A673 (cell line): Measurements from ENCODE around the gene HEXIM1. TPM values are rescaled to one million over a fixed set of nuclear protein-coding genes. Genes with fewer than 3 reads are reported as not detected.

Experiments used
- BruUV-seq: library from RNA; stranded (reverse); fragments of 400-500 nt; replicated peaks from 2 replicates; lab custom pipeline; 2021; lab: Mats Ljungman, UMichigan
- CTCF ChIA-PET: fragments of 300-600 bp; sonication (Branson Sonifier 250); formaldehyde crosslinking; loops from one replicate; lab custom pipeline; 2022; ENCODE audit warnings: antibody characterized with exemption; lab: Charles Lee
- POLR2A ChIA-PET: fragments of 300-600 bp; sonication (Branson Sonifier 250); formaldehyde crosslinking; loops from one replicate; lab custom pipeline; 2022; ENCODE audit warnings: antibody characterized with exemption; ENCODE audit not compliant: low non-redundant PET; lab: Charles Lee
- DNase-seq: peaks from one replicate; pipeline ENCODE4 v3.0.0-alpha.2; 2015; ENCODE audit warnings: low spot score
- H3K27ac ChIP-seq: fragments of 200-600 bp; sonication (generic); 2 replicates; pipeline ENCODE4 v1.5.1; 2016; ENCODE audit warnings: mixed run types, low read depth, mild to moderate bottlenecking, mixed read lengths, antibody characterized with exemption, low read length; ENCODE audit not compliant: poor library complexity, severe bottlenecking
- H3K27me3 ChIP-seq: fragments of 200-600 bp; sonication (generic); replicated peaks from 2 replicates; pipeline ENCODE4 v1.6.1; 2017; ENCODE audit warnings: mixed run types, low read depth, mild to moderate bottlenecking, mixed read lengths, antibody characterized with exemption, low read length; ENCODE audit not compliant: insufficient read depth, poor library complexity
- H3K36me3 ChIP-seq: fragments of 200-600 bp; sonication (generic); 2 replicates; pipeline ENCODE4 v1.6.1; 2016; ENCODE audit warnings: mixed run types, mild to moderate bottlenecking, mixed read lengths, antibody characterized with exemption, low read length; ENCODE audit not compliant: insufficient read depth, poor library complexity, severe bottlenecking
- H3K4me1 ChIP-seq: fragments of 200-600 bp; sonication (generic); 2 replicates; pipeline ENCODE4 v1.6.1; 2017; ENCODE audit warnings: mixed run types, mild to moderate bottlenecking, mixed read lengths, antibody characterized with exemption, low read length; ENCODE audit not compliant: insufficient read depth, poor library complexity, severe bottlenecking
- H3K4me3 ChIP-seq: fragments of 200-600 bp; sonication (generic); 2 replicates; pipeline ENCODE4 v1.5.1; 2016; ENCODE audit warnings: low read depth, mixed run types, mild to moderate bottlenecking, mixed read lengths, low read length; ENCODE audit not compliant: poor library complexity, severe bottlenecking
- H3K9me3 ChIP-seq: fragments of 200-600 bp; sonication (generic); 2 replicates; pipeline ENCODE4 v1.6.1; 2016; ENCODE audit warnings: mixed run types, low read depth, mild to moderate bottlenecking, mixed read lengths, antibody characterized with exemption, low read length; ENCODE audit not compliant: poor library complexity, severe bottlenecking
- EZH2 ChIP-seq: fragments of 200-600 bp; sonication (generic); IDR thresholded peaks from 2 replicates; pipeline ENCODE4 v1.6.1; 2017; ENCODE audit warnings: borderline replicate concordance, low read depth, mild to moderate bottlenecking, mixed read lengths, antibody characterized with exemption, low read length; ENCODE audit not compliant: poor library complexity, severe bottlenecking
- intact Hi-C: fragments of 100-400 bp; cut with micrococcal nuclease; formaldehyde crosslinking; loops from one replicate; pipeline ENCODE4 v1.10.0; 2022; ENCODE audit not compliant: unreplicated experiment
- total RNA-seq: library from RNA; stranded (reverse); gene quantifications from 2 replicates; pipeline ENCODE4 v1.2.3, GENCODE V29; 2021
- TF ChIP-seq, protein P1 (sequence below): fragments of 300-800, 200-600 bp; sonication (generic); conservative IDR thresholded peaks from 2 replicates; pipeline ENCODE4 v1.5.1; 2017; ENCODE audit warnings: low read depth, mild to moderate bottlenecking, antibody characterized with exemption, low read length, moderate library complexity, mixed read lengths

Gene HEXIM1
- total RNA-seq, 1 experiment from 2014 or later = 21.2 TPM

DNA sequence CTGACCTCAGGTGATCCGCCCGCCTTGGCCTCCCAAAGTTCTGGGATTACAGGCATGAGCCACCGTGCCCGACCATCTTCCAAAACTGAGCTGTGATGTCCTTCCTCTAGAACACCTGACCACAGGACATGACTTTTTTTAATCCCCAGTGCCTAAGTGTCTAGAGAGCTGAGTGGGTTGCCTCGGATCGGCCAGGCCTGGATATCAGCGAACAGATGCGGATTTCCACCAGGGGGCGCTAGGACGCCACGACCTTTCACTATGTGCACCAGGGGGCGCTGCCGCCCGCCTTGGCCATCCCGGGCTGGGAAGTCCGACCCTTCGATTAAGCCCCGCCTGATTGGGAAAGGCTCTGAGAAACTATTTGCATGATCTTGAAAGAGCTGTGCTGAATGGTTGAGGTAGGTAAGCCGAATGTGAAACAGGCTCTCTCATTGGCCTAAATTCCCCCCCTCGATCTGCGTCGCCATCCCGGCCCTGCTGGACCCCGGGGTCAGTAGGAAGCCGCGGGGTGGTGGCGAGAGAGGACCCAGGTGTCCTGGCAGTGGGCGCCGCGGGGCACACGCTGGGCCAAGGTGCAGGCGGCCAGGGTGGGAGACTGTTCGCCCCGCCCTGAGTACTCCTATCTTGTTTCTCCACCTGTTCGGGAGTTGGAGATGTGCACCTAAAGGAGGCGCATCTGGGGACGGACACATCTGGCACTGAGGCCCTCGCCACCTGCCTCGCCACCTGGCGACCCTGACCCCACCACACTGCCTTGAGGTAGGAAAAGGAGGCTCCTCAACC is 12.9 kb upstream of the HEXIM1 start, which contains the start of gene ACBD4:
TSS of gene ACBD4 (plus strand) at position 496 of the 786 bp plus-strand sequence. CDS start 458 bp downstream, outside the sequence.
- BruUV-seq = no TSS peak
- Histone ChIP-seq H3K36me3 (no peaks in the 10 kb centered on the region), H3K27me3 (no peaks in the 10 kb centered on the region), H3K4me1 (no peaks in the 10 kb centered on the region), H3K9me3 (no peaks in the 10 kb centered on the region), H3K27ac (peak within 1 kb of the TSS; percentile 42), H3K4me3 (peak within 1 kb of the TSS; percentile 54)
- ChIA-PET CTCF (interaction anchor here (0.5 to 1.7 kb wide), 19 partner anchors 9 to 360 kb away, joined by 3 to 45 read pairs (median 6); partner anchors contain the start of genes HEXIM1, HEXIM2 and NMT1), POLR2A (no interaction called here)
- peak; percentile 94 for DNase-seq
- intact Hi-C loops = loop anchor here (1.0 to 10.0 kb wide), 2 partner anchors 62 to 249 kb away; no protein-coding TSS in a partner anchor
- TF ChIP-seq EZH2 = no peak
- TF ChIP-seq, protein P1, sequence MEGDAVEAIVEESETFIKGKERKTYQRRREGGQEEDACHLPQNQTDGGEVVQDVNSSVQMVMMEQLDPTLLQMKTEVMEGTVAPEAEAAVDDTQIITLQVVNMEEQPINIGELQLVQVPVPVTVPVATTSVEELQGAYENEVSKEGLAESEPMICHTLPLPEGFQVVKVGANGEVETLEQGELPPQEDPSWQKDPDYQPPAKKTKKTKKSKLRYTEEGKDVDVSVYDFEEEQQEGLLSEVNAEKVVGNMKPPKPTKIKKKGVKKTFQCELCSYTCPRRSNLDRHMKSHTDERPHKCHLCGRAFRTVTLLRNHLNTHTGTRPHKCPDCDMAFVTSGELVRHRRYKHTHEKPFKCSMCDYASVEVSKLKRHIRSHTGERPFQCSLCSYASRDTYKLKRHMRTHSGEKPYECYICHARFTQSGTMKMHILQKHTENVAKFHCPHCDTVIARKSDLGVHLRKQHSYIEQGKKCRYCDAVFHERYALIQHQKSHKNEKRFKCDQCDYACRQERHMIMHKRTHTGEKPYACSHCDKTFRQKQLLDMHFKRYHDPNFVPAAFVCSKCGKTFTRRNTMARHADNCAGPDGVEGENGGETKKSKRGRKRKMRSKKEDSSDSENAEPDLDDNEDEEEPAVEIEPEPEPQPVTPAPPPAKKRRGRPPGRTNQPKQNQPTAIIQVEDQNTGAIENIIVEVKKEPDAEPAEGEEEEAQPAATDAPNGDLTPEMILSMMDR = peak; percentile 99

- no TSS peak for BruUV-seq
- Histone ChIP-seq H3K4me3 (peak overlapping the region; percentile 54), H3K4me1 (no peaks in the 10 kb centered on the region), H3K9me3 (no peaks in the 10 kb centered on the region), H3K36me3 (no peaks in the 10 kb centered on the region), H3K27me3 (no peaks in the 10 kb centered on the region), H3K27ac (peak overlapping the region; percentile 42)
- CTCF ChIA-PET = interaction anchor here (0.5 to 1.7 kb wide), 20 partner anchors 8 to 361 kb away, joined by 3 to 45 read pairs (median 6); partner anchors contain the start of genes HEXIM1, HEXIM2 and NMT1
- intact Hi-C loops = loop anchor here (1.0 to 10.0 kb wide), 2 partner anchors 61 to 249 kb away; no protein-coding TSS in a partner anchor
- POLR2A ChIA-PET = no interaction called here
- TF ChIP-seq, protein P1 = no peak
- no peak for TF ChIP-seq EZH2
- DNase-seq = no peak
These were observed 12.1 kb upstream of the HEXIM1 start for GRCh38 chr17:45135978-45136791.

- Histone ChIP-seq H3K4me1 (no peaks in the 10 kb centered on the region), H3K9me3 (no peaks in the 10 kb centered on the region), H3K4me3 (no peak overlapping the region), H3K27me3 (no peaks in the 10 kb centered on the region), H3K36me3 (no peaks in the 10 kb centered on the region), H3K27ac (no peak overlapping the region)
- no peak for DNase-seq
- no TSS peak for BruUV-seq
- no peak for TF ChIP-seq EZH2
- TF ChIP-seq, protein P1 = no peak
- ChIA-PET POLR2A (no interaction called here), CTCF (no interaction called here)
- intact Hi-C loops = loop anchor here (10.0 kb wide), 1 partner anchor 248 kb away; no protein-coding TSS in a partner anchor
These were observed 11.3 kb upstream of the HEXIM1 start for GRCh38 chr17:45136846-45137560.
